ENCODE results near the gene PRAME.
"Not testable (repeated sequence)": the region's sequence is repeated elsewhere in the genome, so short reads cannot be mapped to it uniquely, and the experiment has no call there.

PRAME gene, protein sequence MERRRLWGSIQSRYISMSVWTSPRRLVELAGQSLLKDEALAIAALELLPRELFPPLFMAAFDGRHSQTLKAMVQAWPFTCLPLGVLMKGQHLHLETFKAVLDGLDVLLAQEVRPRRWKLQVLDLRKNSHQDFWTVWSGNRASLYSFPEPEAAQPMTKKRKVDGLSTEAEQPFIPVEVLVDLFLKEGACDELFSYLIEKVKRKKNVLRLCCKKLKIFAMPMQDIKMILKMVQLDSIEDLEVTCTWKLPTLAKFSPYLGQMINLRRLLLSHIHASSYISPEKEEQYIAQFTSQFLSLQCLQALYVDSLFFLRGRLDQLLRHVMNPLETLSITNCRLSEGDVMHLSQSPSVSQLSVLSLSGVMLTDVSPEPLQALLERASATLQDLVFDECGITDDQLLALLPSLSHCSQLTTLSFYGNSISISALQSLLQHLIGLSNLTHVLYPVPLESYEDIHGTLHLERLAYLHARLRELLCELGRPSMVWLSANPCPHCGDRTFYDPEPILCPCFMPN

DNA sequence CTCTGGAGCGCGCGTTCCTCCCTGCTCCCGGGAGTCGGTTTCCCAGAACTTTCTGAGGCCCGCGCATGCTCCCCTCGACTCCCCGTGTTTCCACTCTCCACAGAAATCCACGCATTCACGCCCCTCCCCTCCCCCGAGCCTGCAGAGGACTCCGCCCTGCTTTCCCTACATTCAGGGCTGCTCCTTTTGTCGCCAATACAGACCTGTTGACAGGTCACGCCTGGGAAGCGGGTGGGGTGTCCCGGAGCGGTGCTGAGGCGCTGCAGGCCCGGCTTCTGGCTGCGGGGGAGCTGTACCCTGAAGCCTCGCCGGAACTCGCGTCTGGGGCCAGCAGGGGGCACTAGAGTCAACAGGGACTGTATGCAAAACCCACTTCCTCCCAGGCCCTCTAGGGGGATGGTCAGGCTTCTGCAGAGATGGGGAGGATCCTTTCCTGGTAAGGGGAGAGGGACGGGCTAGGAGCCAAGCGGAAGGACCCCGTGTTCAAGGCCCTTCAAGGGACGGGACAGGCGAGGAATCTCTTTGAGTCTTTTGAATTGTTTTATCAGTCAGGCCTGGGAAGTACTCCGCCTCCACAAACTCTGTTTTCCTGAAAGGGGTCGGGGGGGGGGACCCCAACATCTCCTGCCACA is at the start of gene PRAME:
Gene PRAME, minus strand, starts transcription at position 294 of the 632 bp plus-strand sequence. CDS start 2,433 bp downstream, outside the sequence.
- Histone ChIP-seq H3K4me1 (ENCODE audit: control insufficient read depth, insufficient read depth, low read length) (peaks cover 4% of the 10 kb centered on the region), H3K9ac (ENCODE audit: low read length) (no peak within 1 kb of the TSS), H3K4me3 (ENCODE audit: low read length) (no peak within 1 kb of the TSS), H3K36me3 (ENCODE audit: control insufficient read depth, insufficient read depth, low read length) (no peaks in the 10 kb centered on the region), H3K27me3 (ENCODE audit: control insufficient read depth, insufficient read depth, low read length) (no peaks in the 10 kb centered on the region), H3K9me3 (ENCODE audit: control insufficient read depth, low read length) (no peaks in the 10 kb centered on the region)

DNA sequence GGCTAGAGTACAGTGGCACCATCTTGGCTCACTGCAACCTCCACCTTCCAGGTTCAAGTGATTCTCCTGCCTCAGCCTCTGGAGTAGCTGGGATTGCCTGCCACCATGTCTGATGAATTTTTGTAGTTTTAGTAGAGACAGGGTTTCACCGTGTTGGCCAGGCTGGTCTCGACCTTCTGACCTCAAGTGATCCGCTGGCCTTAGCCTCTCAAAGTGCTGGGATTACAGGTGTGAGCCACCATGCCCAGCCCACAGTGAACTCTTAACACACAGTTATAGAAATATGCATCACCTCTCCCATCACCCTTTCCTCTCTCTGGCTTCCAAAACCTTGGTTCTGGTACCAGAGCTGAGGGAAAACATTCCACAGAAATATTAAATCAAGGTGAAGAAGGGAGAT is 49.0 kb upstream of the PRAME start:
- not testable (repeated sequence) for H3K9ac ChIP-seq (ENCODE audit: low read length); H3K4me1 ChIP-seq (ENCODE audit: control insufficient read depth, insufficient read depth, low read length); H3K36me3 ChIP-seq (ENCODE audit: control insufficient read depth, insufficient read depth, low read length); H3K9me3 ChIP-seq (ENCODE audit: control insufficient read depth, low read length); H3K4me3 ChIP-seq (ENCODE audit: low read length); H3K27me3 ChIP-seq (ENCODE audit: control insufficient read depth, insufficient read depth, low read length)

- Histone ChIP-seq H3K4me1 (ENCODE audit: control insufficient read depth, insufficient read depth, low read length) (no peaks in the 10 kb centered on the region), H3K27me3 (ENCODE audit: control insufficient read depth, insufficient read depth, low read length) (no peaks in the 10 kb centered on the region), H3K9ac (ENCODE audit: low read length) (no peak overlapping the region), H3K9me3 (ENCODE audit: control insufficient read depth, low read length) (no peaks in the 10 kb centered on the region), H3K36me3 (ENCODE audit: control insufficient read depth, insufficient read depth, low read length) (no peaks in the 10 kb centered on the region), H3K4me3 (ENCODE audit: low read length) (no peak overlapping the region)
These were observed 46.0 kb upstream of the PRAME start for GRCh38 chr22:22605074-22605404.

DNA sequence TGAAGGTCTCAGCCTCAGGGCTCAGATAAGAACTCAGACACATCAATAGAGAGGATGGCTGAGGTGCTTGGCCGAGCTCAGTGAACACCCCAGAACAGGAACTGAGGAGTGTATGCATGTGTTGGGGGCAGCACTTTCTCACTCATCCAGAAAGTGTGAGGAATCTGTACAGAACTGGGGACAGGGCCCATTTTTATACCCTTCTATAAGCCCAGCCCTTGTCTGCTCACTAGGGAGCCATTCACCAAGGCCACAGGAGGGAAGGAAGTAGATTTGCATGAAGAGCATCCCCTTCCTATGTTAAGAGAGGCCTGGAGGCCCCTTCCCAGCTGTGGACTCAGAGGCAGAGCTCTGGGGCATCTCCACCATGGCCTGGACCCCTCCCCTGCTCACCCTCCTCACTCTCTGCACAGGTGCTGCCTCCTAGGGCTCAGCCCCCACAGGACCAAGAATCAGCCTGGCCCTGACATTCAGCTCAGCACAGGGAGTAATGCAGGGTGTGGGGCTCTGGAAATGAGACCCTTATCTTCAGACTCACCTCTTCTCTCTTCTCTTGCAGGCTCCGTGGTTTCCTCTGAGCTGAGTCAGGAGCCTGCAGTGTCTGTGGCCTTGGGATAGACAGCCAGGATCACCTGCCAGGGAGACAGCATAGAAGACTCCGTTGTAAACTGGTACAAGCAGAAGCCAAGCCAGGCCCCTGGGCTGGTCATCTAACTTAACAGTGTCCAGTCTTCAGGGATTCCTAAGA is 45.4 kb upstream of the PRAME start:
- H3K36me3 ChIP-seq (ENCODE audit: control insufficient read depth, insufficient read depth, low read length): no peaks in the 10 kb centered on the region
- H3K27me3 ChIP-seq (ENCODE audit: control insufficient read depth, insufficient read depth, low read length): no peaks in the 10 kb centered on the region
- no peaks in the 10 kb centered on the region for H3K4me1 ChIP-seq (ENCODE audit: control insufficient read depth, insufficient read depth, low read length)
- no peak overlapping the region for H3K9ac ChIP-seq (ENCODE audit: low read length)
- H3K9me3 ChIP-seq (ENCODE audit: control insufficient read depth, low read length): no peaks in the 10 kb centered on the region
- H3K4me3 ChIP-seq (ENCODE audit: low read length): no peak overlapping the region

DNA sequence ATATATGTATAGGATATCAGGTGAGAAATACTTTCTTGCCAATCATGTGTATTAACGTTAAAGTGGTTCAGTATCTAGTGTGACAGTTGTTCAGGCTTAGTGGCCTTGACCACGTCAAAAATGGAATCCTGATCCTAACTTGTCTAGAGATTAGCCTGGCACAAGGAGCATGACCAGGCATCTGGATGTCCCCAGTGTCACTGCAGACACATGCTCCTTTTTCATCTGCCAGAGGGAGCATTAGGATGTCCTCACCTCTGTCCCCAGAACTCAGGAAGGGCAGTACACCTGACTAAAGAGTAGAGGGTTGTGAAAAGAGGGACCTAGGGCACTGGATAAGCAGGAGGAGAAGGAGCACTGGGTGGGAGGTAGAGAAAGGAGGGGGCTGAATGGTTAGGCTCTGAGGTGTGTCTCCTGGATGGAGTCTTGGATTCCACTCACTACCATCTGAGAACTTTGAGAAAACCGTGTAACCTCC is 44.4 kb upstream of the PRAME start:
- Histone ChIP-seq H3K36me3 (ENCODE audit: control insufficient read depth, insufficient read depth, low read length) (no peaks in the 10 kb centered on the region), H3K27me3 (ENCODE audit: control insufficient read depth, insufficient read depth, low read length) (no peaks in the 10 kb centered on the region), H3K9me3 (ENCODE audit: control insufficient read depth, low read length) (no peaks in the 10 kb centered on the region), H3K4me1 (ENCODE audit: control insufficient read depth, insufficient read depth, low read length) (no peaks in the 10 kb centered on the region), H3K9ac (ENCODE audit: low read length) (no peak overlapping the region), H3K4me3 (ENCODE audit: low read length) (no peak overlapping the region)

GRCh38 chr22:22600531-22601261 is 41.6 kb upstream of the PRAME start:
- Histone ChIP-seq H3K9me3 (ENCODE audit: control insufficient read depth, low read length) (no peaks in the 10 kb centered on the region), H3K9ac (ENCODE audit: low read length) (no peak overlapping the region), H3K4me1 (ENCODE audit: control insufficient read depth, insufficient read depth, low read length) (no peaks in the 10 kb centered on the region), H3K36me3 (ENCODE audit: control insufficient read depth, insufficient read depth, low read length) (no peaks in the 10 kb centered on the region), H3K27me3 (ENCODE audit: control insufficient read depth, insufficient read depth, low read length) (no peaks in the 10 kb centered on the region), H3K4me3 (ENCODE audit: low read length) (no peak overlapping the region)

GRCh38 chr22:22599248-22599647 is 40.2 kb upstream of the PRAME start:
- no peaks in the 10 kb centered on the region for H3K36me3 ChIP-seq (ENCODE audit: control insufficient read depth, insufficient read depth, low read length)
- H3K9ac ChIP-seq (ENCODE audit: low read length): no peak overlapping the region
- H3K4me3 ChIP-seq (ENCODE audit: low read length): no peak overlapping the region
- no peaks in the 10 kb centered on the region for H3K9me3 ChIP-seq (ENCODE audit: control insufficient read depth, low read length)
- no peaks in the 10 kb centered on the region for H3K4me1 ChIP-seq (ENCODE audit: control insufficient read depth, insufficient read depth, low read length)
- H3K27me3 ChIP-seq (ENCODE audit: control insufficient read depth, insufficient read depth, low read length): no peaks in the 10 kb centered on the region

GRCh38 chr22:22598144-22598543 is 39.1 kb upstream of the PRAME start:
- Histone ChIP-seq H3K9me3 (ENCODE audit: control insufficient read depth, low read length) (no peaks in the 10 kb centered on the region), H3K4me3 (ENCODE audit: low read length) (no peak overlapping the region), H3K4me1 (ENCODE audit: control insufficient read depth, insufficient read depth, low read length) (no peaks in the 10 kb centered on the region), H3K9ac (ENCODE audit: low read length) (no peak overlapping the region), H3K36me3 (ENCODE audit: control insufficient read depth, insufficient read depth, low read length) (no peaks in the 10 kb centered on the region), H3K27me3 (ENCODE audit: control insufficient read depth, insufficient read depth, low read length) (no peaks in the 10 kb centered on the region)

- no peaks in the 10 kb centered on the region for H3K4me1 ChIP-seq (ENCODE audit: control insufficient read depth, insufficient read depth, low read length)
- no peaks in the 10 kb centered on the region for H3K9me3 ChIP-seq (ENCODE audit: control insufficient read depth, low read length)
- H3K27me3 ChIP-seq (ENCODE audit: control insufficient read depth, insufficient read depth, low read length): no peaks in the 10 kb centered on the region
- H3K9ac ChIP-seq (ENCODE audit: low read length): no peak overlapping the region
- no peaks in the 10 kb centered on the region for H3K36me3 ChIP-seq (ENCODE audit: control insufficient read depth, insufficient read depth, low read length)
- no peak overlapping the region for H3K4me3 ChIP-seq (ENCODE audit: low read length)
These were observed 36.2 kb upstream of the PRAME start for GRCh38 chr22:22595001-22595835.

DNA sequence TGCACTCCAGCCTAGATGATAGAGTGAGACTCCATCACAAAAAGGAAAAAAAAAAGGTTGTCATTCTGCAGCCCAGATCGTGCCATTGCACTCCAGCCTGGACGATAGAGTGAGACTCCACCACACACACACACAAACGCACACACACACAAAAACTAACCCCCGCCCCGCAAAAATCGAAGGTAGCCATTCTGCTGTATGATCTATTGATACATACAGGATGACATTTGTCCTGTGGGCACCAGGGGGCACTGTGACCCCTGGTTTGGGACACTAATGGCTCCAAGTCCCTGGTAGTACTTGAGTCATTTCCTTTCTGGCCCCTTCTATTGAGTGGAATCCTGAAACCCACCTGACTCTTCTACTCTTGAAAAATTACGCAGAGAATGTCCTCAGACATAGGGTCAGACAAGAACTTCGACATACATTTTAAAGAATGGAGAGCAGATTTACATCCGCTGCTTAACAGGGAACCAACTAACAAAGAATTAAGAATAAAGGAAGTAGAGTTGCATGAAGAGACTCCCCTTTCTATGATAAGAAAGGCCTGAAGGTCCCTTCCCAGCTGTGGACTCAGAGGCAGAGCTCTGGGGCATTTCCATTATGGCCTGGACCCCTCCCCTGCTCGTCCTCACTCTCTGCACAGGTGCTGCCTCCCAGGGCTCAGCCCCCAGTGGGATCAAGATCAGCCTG is 35.0 kb upstream of the PRAME start:
- H3K9ac ChIP-seq (ENCODE audit: low read length): no peak overlapping the region
- H3K4me3 ChIP-seq (ENCODE audit: low read length): no peak overlapping the region
- H3K27me3 ChIP-seq (ENCODE audit: control insufficient read depth, insufficient read depth, low read length): no peaks in the 10 kb centered on the region
- H3K9me3 ChIP-seq (ENCODE audit: control insufficient read depth, low read length): no peaks in the 10 kb centered on the region
- no peaks in the 10 kb centered on the region for H3K4me1 ChIP-seq (ENCODE audit: control insufficient read depth, insufficient read depth, low read length)
- H3K36me3 ChIP-seq (ENCODE audit: control insufficient read depth, insufficient read depth, low read length): no peaks in the 10 kb centered on the region

All from mucosa of stomach (tissue), 1 donor.